DND-41 (cell line): Measurements from ENCODE around the gene CD300C.

ENCODE experiments used
- EZH2 ChIP-seq: IDR thresholded peaks from 3 replicates; pipeline ENCODE4 v1.6.1; 2012; ENCODE audit warnings: borderline replicate concordance, low read depth, mild to moderate bottlenecking, moderate library complexity, low read length, inconsistent platforms; ENCODE audit not compliant: severe bottlenecking
- TF ChIP-seq, protein P1 (sequence below): IDR thresholded peaks from 2 replicates; pipeline ENCODE4 v1.5.1; 2012; ENCODE audit warnings: borderline replicate concordance, low read length, moderate library complexity, mild to moderate bottlenecking; ENCODE audit not compliant: poor library complexity, severe bottlenecking; ENCODE audit errors: extremely low read depth

- TF ChIP-seq, protein P1, sequence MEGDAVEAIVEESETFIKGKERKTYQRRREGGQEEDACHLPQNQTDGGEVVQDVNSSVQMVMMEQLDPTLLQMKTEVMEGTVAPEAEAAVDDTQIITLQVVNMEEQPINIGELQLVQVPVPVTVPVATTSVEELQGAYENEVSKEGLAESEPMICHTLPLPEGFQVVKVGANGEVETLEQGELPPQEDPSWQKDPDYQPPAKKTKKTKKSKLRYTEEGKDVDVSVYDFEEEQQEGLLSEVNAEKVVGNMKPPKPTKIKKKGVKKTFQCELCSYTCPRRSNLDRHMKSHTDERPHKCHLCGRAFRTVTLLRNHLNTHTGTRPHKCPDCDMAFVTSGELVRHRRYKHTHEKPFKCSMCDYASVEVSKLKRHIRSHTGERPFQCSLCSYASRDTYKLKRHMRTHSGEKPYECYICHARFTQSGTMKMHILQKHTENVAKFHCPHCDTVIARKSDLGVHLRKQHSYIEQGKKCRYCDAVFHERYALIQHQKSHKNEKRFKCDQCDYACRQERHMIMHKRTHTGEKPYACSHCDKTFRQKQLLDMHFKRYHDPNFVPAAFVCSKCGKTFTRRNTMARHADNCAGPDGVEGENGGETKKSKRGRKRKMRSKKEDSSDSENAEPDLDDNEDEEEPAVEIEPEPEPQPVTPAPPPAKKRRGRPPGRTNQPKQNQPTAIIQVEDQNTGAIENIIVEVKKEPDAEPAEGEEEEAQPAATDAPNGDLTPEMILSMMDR: no peak
- no peak for TF ChIP-seq EZH2
These were observed 25.8 kb upstream of the CD300C start for GRCh38 chr17:74571621-74572270.
